ENCODE results near the gene ILRUN. TPM values are rescaled to one million over a fixed set of nuclear protein-coding genes. Genes with fewer than 3 reads are reported as not detected.
"Not testable (repeated sequence)": the region's sequence is repeated elsewhere in the genome, so short reads cannot be mapped to it uniquely, and the experiment has no call there.

Gene ILRUN
- total and polyA plus RNA-seq, 7 donors, result 89.4 to 312 (median 175) TPM

- no peaks in the 10 kb centered on the region for H3K9me3 ChIP-seq
- WGBS, 3 donors, result 72 to 85% (median 82%) methylated on average over 1 of the region's 1 CpG
Observed at GRCh38 chr6:34726055-34726454, 29.5 kb upstream of the ILRUN start.

GRCh38 chr6:34723203-34723602 is 26.6 kb upstream of the ILRUN start:
- 55 to 61% (median 59%) methylated on average over 2 of the region's 2 CpGs for WGBS, 3 donors
- H3K4me1 ChIP-seq, result no peaks in the 10 kb centered on the region
- peaks cover 0 to 1% (median 0%) of the 10 kb centered on the region in 3 donors for H3K27me3 ChIP-seq (ENCODE audit: insufficient read depth in 3 of 3, low read length in 2 of 3)
- no peak for ATAC-seq
- H3K27ac ChIP-seq, result no peak overlapping the region
- DNase-seq, result no peak
- no peaks in the 10 kb centered on the region for H3K36me3 ChIP-seq (ENCODE audit: insufficient read depth in 1 of 2, low read depth in 1 of 2)
- TF ChIP-seq, protein P1, sequence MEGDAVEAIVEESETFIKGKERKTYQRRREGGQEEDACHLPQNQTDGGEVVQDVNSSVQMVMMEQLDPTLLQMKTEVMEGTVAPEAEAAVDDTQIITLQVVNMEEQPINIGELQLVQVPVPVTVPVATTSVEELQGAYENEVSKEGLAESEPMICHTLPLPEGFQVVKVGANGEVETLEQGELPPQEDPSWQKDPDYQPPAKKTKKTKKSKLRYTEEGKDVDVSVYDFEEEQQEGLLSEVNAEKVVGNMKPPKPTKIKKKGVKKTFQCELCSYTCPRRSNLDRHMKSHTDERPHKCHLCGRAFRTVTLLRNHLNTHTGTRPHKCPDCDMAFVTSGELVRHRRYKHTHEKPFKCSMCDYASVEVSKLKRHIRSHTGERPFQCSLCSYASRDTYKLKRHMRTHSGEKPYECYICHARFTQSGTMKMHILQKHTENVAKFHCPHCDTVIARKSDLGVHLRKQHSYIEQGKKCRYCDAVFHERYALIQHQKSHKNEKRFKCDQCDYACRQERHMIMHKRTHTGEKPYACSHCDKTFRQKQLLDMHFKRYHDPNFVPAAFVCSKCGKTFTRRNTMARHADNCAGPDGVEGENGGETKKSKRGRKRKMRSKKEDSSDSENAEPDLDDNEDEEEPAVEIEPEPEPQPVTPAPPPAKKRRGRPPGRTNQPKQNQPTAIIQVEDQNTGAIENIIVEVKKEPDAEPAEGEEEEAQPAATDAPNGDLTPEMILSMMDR (IDR thresholded peaks at IDR 0.05), result no peak
- intact Hi-C loops (cut with DNase I), result no loop called here
- no peak overlapping the region for H3K4me3 ChIP-seq
- H3K9me3 ChIP-seq, result no peaks in the 10 kb centered on the region

More at GRCh38 chr6:34726055-34726454, 29.5 kb upstream of the ILRUN start:
- intact Hi-C loops (cut with DNase I), result no loop called here
- no peak overlapping the region for H3K4me3 ChIP-seq
- no peaks in the 10 kb centered on the region for H3K4me1 ChIP-seq
- no peak for DNase-seq
- ATAC-seq, result no peak
- H3K27me3 ChIP-seq (ENCODE audit: insufficient read depth in 3 of 3, low read length in 2 of 3), result peaks cover 0 to 1% (median 0%) of the 10 kb centered on the region in 3 donors
- no peak overlapping the region for H3K27ac ChIP-seq
- H3K36me3 ChIP-seq (ENCODE audit: insufficient read depth in 1 of 2, low read depth in 1 of 2), result no peaks in the 10 kb centered on the region
- TF ChIP-seq, protein P1 (IDR thresholded peaks at IDR 0.05), result no peak

DNA sequence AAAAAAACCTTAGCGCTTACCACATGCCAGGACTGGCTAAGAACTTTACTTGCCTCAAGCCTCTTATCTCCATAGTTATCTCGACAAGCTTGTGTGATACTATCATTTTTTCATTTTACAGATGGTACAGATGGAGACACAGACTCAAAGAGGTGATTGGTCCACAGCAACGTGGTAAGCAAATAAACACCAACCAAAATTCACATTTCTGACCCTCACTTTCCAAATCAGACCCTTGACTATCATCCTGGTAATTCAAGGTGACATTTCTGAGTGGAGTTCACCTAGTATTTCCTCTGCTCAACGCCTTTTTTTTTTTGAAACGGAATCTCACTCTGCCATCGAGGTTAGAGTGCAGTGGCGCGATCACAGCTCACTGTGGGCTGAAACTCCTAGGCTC is 25.9 kb upstream of the ILRUN start:
- Histone ChIP-seq H3K4me1 (no peaks in the 10 kb centered on the region), H3K27ac (no peak overlapping the region), H3K27me3 (ENCODE audit: insufficient read depth in 3 of 3, low read length in 2 of 3) (peaks cover 0 to 1% (median 0%) of the 10 kb centered on the region in 3 donors), H3K9me3 (no peaks in the 10 kb centered on the region), H3K4me3 (no peak overlapping the region), H3K36me3 (ENCODE audit: insufficient read depth in 1 of 2, low read depth in 1 of 2) (no peaks in the 10 kb centered on the region)
- ATAC-seq (no peak), DNase-seq (no peak)
- TF ChIP-seq, protein P1 (IDR thresholded peaks at IDR 0.05), result no peak
- intact Hi-C loops (cut with DNase I), result no loop called here
- 86 to 88% (median 87%) methylated on average over 8 of the region's 8 CpGs for WGBS, 3 donors

DNA sequence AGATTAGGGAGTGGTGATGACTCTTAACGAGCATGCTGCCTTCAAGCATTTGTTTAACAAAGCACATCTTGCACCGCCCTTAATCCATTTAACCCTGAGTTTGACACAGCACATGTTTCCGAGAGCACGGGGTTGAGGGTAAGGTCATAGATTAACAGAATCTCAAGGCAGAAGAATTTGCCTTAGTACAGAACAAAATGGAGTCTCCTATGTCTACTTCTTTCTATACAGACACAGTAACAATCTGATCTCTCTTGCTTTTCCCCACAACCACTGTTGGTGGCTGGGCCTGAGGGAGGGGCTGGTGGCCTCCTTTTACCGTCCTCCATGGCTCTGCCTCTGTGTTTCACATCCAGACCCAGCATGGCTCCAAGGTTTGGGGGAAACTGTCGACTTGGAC is 23.6 kb upstream of the ILRUN start:
- intact Hi-C loops (cut with DNase I), result not testable (repeated sequence)
- 39 to 49% (median 41%) methylated on average over 6 of the region's 6 CpGs for WGBS, 3 donors

DNA sequence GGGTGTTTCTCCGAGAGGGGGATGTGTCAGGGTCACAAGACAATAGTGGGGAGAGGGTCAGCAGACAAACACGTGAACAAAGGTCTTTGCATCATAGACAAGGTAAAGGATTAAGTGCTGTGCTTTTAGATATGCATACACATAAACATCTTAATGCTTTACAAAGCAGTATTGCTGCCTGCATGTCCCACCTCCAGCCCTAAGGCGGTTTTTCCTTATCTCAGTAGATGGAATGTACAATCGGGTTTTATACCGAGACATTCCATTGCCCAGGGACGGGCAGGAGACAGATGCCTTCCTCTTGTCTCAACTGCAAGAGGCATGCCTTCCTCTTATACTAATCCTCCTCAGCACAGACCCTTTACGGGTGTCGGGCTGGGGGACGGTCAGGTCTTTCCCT is 23.1 kb upstream of the ILRUN start:
- H3K4me1 ChIP-seq; H3K9me3 ChIP-seq; H3K27ac ChIP-seq; H3K27me3 ChIP-seq (ENCODE audit: insufficient read depth in 3 of 3, low read length in 2 of 3); intact Hi-C loops (cut with DNase I); H3K4me3 ChIP-seq; ATAC-seq; H3K36me3 ChIP-seq (ENCODE audit: insufficient read depth in 1 of 2, low read depth in 1 of 2); DNase-seq: not testable (repeated sequence)
- WGBS, 3 donors, result 21 to 41% (median 36%) methylated on average over 4 to 7 of the region's 9 CpGs

More for the DNA sequence above, 23.6 kb upstream of the ILRUN start:
- H3K36me3 ChIP-seq (ENCODE audit: insufficient read depth in 1 of 2, low read depth in 1 of 2); H3K4me3 ChIP-seq; H3K9me3 ChIP-seq; H3K27ac ChIP-seq; ATAC-seq; H3K27me3 ChIP-seq (ENCODE audit: insufficient read depth in 3 of 3, low read length in 2 of 3); H3K4me1 ChIP-seq; DNase-seq: not testable (repeated sequence)

GRCh38 chr6:34718976-34719375 is 22.4 kb upstream of the ILRUN start:
- ATAC-seq (no peak), DNase-seq (no peak)
- Histone ChIP-seq H3K36me3 (ENCODE audit: insufficient read depth in 1 of 2, low read depth in 1 of 2) (no peaks in the 10 kb centered on the region), H3K27me3 (ENCODE audit: insufficient read depth in 3 of 3, low read length in 2 of 3) (no peaks in the 10 kb centered on the region), H3K27ac (no peak overlapping the region), H3K9me3 (no peaks in the 10 kb centered on the region), H3K4me1 (no peaks in the 10 kb centered on the region), H3K4me3 (no peak overlapping the region)
- TF ChIP-seq, protein P1 (IDR thresholded peaks at IDR 0.05), result no peak
- WGBS, 3 donors, result 68 to 76% (median 73%) methylated on average over 4 of the region's 4 CpGs
- intact Hi-C loops (cut with DNase I), result no loop called here

Data from psoas muscle (tissue), 8 donors.